Astrocyte of the hippocampus (primary cell): Measurements from ENCODE around the gene TMEM161A.
A peak's percentile ranks its signal among the peaks of the same experiment; 100 is the strongest.
"Not testable (repeated sequence)": the region's sequence is repeated elsewhere in the genome, so short reads cannot be mapped to it uniquely, and the experiment has no call there.

Source experiments
- DNase-seq: peaks from one replicate; pipeline ENCODE4 v3.0.0; 2011; ENCODE audit warnings: low read depth, low spot score

Gene TMEM161A

DNA sequence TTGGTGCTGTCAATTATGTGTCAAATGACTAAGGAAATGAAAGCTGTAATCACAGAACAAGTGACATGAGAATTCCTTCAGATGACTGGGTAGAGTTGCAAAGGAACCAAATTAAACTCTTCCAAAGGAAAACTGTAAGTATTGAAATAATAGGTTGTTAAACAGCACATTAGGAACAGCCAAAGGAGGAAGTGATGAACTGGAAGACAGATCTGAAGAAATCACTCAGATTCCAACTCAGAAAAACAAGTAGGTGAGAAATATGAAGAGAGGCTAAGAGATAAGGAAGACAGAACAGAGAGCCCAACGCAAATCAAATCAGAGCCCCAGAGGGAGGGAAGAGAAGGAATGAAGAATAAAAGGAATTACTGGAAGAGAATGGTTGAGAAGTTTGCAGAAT is 15.4 kb downstream of the TMEM161A start:
- DNase-seq = no peak

DNA sequence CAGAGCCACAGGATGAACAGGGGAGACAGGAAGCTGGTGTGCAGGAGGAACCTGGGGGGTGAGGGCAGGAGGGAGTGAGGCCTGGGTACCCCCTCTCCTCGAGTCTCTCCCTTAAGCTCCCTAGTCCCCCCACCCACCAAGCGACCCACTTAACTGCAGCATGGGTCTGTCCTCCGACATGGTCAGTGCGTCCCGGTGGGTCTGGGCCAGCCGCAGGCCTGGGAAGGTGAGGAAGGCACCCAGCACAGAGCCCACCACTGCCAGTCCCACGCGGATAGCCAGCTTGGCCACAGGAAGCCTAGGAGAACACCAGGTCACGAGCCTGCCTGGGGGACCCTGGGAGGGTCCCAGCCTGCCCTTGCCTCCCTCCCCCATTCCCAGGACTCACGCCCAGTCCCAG is 16.9 kb downstream of the TMEM161A start:
- DNase-seq = no peak

DNA sequence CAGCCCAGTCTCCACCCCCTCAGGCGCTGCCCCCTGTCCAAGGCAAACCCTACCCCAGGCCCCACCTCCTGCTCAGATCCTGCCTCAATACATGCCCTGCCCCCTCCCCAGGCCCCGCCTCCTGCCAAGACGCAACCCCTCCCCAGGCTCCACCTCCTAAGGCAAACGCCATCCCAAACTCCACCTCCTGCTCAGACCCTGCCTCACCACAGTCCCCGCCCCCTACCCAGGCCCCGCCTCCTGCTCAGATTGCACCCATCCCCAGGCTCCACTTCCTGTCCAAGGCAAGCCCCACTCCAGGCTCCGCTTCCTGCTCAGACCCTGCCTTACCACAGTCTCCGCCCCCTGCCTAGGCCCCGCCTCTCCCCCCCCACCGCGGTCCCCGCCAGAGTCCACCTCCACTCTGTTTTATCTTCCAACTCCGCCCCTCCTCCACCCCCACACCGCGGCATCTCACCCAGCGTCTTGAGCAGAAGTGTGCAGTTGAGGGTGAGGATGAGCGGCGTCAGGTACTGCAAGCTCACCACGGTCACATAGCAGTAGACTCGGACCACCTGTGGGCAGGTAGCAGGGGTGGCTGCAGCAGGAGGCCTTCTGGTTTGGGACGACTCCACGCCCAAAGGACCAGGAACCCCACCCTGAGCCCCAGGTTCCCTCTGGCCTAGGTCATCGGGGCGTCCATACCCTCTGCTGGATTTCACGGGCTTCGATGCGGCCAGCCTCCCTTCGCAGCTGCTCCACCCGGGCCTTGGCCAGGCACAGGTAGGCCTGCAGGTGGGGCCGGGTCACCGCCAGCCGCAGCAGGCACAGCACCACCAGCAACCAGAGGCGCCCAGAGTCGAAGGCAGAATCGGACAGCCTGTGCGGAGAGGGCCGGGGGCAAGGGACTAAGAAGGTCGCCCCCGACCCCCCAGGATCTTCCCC is 17.7 kb downstream of the TMEM161A start:
- peak; percentile 67 for DNase-seq

DNA sequence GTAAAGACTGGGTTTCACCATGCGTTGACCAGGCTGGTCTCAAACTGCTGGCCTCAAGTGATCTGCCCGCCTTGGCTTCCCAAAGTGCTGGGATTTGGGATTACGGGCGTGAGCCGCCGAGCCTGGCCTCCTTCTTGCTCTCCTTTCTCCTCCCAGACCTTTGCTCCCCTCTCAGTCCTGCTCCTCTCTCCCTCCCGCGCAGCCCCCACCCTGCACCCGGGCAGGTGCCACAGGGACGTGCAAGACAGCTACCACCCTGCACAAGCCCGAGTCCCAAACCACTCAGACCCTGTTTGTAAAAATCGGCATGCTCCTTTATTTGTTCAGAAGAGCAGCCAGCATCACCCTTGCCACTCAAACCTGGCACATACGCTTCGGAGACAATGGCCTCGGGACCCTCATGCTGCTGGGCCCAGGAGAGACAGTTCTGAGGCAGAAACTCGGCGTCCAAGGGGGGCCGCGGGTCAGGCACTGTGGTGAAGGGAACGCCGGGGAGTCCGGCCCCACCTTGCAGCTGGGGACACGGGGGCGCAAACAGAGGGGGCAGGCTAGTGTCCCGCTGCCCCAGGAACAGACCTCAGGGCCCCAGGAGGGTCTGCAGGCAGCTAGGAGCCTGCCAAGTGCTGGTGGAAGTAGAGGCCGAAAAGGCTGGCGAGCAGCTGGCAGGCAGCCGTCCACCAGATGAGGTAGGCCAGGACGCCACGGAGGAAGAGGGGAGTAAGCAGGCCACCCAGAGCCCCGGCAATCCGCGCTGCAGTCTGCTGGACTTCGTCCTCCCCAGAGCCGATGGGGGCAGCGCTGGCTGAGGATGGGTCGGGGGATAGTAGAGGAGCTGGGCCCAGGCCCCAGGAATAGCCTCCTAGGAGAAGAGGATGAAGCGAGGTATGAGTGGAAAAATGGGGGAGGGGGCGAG is 18.7 kb downstream of the TMEM161A start:
- no peak for DNase-seq

DNA sequence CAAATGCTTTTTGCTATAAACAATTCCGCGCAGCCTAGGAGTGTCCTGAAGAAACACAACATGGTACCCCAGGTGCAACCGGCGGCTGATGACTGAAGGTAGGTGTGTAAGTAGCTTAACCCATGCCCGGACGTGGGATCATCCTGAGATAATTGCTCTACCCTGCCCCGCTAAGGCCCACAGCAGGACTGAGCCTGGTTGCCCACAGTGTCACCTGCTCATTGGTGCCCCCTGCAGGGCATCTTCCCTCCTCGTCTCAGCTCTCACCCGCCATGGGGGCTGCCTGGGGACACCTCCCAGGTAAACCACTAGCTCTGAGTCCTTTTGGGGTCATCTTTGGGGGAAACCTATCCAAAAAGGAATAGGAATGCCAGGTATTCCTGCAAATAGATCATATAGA is 22.3 kb downstream of the TMEM161A start:
- DNase-seq = no peak

DNA sequence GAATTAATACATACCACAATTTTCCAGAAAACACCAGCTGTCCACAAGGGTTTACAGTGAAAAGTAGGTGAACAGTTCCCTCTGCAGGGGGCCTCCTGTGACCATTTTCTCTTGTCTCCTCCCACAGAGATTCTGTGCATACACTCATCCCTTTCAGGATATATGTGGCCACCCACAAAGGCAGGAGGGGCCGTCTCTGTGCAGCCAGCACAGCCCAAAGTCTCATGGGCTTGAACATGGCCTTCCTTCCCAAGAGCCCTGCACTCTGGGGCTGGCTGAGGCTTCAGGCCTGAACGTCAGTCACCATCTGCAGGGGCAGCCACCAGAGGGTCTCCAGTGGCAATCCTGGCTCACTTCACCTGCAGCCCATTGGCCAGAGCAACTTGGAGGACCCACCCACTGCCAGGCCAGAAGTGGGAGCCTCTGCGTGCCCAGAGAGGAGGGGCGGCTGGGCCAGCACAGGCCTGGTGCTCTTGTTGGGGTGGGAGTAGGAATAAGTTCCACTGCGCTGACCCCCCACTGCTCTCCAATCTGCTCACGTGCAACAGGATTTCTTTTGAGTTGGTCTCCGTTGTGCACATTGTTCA is 25.1 kb downstream of the TMEM161A start:
- peak; percentile 31 for DNase-seq

DNA sequence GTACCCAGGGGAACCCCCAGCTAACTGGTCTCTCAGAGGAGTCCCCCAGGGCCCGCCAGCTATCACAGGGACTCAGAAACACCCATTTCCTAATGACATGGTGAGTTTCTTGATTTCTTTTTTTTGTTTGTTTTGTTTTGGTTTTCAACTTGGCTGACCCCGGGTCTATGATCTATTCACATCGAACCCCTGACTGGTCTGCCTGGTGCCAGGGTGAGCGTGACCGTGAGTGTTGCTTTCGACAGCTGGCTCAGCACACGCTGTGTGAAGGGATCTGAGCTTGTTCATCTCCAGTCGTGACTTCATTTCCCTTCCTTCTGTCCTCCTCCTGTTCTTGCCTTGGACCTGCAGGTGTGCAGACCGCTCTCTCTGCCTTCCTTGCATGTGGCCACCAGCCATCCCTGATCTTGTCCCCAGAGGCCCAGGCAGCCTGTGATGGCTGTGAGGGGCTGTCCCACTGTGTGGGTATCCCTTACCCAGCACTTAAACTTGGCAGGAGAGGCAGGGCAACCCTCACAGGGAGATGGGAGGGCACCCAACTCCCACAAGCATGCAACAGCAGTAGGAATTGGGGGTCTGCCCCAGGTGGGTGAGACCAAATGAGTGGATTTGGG is 26.2 kb downstream of the TMEM161A start:
- no peak for DNase-seq

DNA sequence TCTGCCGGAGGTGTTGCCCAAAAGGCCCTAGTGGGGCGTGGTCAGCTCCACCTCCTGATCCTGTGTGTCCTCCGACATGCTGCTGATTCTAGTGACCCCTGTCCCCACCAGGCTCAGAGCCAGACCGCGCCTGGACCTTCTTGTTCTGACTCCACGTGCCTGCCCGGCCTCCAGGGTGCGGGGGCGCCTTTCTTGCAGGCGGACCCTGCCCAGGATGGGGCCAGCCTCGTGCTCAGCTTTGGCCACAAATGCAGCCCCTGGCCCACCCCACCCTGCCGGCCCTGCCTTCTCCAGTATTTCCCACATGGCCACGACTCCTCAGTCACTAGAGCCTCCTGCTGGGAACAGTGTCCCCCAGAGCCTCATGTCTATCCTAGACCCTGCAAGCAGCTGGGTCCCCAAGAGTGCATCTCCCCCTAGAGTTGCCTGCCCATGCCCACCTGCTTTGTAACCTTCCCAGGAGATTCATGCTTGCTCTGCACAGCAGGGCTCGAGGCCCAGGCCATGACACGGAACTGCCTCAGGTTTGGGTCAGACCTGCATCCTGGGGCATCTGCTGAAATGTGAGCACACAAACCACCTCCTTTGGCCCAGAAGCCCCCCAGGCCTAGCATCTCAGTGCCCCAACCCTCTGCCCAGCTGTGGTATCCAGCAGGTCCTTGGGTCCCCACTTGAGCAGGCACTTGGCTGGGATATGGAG is 27.0 kb downstream of the TMEM161A start:
- no peak for DNase-seq

DNA sequence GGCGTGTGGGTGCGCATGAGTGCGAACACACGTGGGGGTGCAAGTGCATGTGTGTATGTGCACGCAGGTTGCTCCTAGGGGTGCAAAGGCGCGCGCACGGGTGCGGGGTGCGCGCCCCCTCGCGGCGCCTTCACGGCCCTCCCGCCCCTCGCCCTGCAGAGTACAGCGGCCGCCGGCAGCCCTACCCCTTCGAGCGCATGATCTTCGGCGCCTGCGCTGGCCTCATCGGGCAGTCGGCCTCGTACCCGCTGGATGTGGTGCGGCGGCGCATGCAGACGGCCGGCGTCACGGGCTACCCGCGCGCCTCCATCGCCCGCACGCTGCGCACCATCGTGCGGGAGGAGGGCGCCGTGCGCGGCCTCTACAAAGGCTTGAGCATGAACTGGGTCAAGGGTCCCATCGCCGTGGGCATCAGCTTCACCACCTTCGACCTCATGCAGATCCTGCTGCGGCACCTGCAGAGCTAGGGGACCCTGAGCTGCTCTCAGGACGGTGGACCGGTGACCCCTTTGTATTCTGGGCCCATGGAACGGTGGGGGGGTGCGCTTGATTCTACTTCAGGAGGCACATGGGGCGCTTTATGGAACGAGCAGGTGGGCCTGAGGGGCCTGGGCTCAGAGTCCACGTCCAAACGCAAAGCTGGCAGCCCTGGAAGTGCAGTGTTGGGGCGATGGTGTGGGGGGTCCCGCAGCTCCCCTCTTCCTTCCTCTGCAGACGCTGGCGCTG is 27.7 kb downstream of the TMEM161A start:
- DNase-seq = peak; percentile 68

DNA sequence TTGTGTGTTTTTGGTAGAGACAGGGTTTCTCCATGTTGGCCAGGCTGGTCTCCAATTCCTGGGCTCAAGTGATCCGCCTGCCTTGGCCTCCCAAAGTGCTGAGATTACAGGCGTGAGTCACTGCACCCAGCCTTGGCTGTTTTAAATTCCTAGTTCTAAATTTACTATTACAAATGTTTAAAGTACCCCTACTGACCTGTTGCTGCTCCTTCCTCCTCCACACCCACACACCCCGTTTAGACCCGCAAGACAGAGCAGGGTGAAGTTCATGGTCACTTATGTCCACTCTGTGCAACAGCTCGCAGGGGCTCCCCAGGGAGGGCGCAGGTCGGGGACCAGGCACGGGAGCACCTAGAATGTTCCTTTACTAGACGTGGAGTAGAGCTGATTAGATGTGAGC is 28.7 kb downstream of the TMEM161A start:
- DNase-seq = peak; percentile 27

DNA sequence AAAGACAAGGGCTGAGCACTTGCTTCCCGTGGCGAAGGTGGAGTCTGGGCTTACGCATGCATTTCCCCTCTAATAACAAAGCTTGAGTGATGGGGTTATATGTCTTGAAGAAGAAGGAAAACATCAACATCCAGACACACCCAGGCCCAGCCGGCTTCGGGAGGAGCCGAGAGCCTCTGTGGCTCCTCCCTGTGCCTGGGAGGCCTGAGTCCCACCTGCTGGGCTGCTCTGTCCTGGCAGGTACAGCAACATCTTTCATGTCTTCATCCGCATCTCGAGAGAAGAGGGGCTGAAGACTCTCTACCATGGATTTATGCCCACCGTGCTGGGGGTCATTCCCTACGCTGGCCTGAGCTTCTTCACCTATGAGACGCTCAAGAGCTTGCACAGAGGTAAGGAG is 30.6 kb downstream of the TMEM161A start:
- DNase-seq = no peak

DNA sequence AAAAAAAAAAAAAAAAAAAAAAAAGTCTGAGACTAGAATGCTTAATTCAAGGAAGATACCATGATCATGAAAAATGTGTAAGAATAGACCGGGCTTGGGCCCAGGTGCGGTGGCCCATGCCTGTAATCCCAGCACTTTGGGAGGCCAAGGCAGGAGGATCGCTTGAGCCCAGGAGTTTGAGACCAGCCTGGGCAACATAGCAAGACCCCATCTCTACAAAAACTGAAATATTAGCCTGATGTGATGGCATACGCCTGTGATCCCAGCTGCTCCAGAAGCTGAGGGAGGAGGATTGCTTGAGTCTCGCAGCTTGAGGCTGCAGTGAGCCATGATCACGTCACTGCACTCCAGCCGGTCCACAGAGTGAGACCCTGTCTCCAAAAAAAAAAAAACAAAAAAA is 31.3 kb downstream of the TMEM161A start:
- DNase-seq = not testable (repeated sequence)

DNA sequence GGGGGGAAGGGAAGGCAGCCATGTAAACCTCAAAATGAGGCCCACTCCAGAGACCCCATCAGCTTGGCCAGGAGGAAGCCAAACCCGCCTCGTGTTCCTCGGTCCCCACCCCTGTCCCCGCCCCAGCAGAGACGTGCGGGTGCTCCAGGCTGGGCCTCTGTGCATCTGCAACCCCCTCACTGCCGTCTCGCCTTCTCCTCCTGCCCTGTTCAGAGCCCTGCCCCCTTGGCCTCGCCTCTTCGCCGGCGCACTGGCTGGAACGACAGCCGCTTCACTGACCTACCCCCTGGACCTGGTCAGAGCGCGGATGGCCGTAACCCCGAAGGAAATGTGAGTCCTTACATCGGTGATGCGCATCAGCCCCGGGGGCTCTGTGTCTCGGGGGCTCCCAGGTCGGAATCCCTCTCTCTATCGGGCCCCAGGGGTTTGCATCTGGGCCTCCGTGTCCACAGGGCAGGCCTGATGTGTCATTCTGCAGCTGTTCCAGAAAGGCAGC is 32.2 kb downstream of the TMEM161A start:
- DNase-seq = no peak

DNA sequence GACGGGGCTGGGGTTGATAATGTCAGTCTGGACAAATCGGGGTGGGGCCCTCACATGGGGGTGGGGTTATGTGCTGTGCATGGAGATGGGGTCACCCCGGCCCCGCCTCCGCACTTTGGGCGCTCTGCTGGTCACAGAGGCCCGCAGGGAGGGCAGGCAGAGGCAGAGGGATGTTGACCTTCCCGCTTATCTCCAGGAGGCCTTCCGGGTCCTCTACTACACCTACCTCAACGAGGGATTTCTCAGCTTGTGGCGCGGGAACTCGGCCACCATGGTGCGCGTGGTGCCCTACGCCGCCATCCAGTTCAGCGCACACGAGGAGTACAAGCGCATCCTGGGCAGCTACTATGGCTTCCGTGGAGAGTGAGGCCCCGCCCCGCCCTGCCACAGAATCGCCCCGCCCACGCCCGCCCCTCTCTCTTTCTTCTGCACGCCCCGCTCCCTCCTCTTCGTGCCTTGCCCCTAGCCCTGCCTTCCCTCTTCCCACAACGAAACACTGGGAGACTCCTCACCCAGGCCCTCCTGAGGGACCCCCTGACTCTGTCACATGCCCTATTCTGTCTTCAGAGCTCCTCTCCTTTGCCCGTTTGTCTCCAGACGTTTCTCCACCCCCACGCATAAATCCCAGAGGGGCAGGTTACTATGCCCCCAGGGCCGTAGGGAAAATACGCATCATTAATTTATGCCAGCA is 32.8 kb downstream of the TMEM161A start:
- DNase-seq = peak; percentile 79

DNA sequence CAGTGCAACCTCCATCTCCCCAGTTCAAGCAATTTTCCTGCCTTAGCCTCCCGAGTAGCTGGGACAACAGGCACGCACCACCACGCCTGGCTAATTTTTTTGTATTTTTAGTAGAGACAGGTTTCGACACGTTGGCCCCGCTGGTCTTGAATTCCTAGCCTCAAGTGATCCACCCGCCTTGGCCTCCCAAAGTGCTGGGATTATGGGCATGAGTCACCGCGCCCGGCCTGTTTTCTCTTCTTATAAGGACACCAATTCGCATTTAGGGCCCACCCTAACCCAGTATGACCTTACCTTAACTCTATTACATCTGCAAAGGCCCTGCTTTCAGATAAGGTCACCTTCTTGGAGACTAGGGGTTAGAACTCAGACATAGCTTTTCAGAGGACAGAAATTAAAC is 35.1 kb downstream of the TMEM161A start:
- DNase-seq = no peak

DNA sequence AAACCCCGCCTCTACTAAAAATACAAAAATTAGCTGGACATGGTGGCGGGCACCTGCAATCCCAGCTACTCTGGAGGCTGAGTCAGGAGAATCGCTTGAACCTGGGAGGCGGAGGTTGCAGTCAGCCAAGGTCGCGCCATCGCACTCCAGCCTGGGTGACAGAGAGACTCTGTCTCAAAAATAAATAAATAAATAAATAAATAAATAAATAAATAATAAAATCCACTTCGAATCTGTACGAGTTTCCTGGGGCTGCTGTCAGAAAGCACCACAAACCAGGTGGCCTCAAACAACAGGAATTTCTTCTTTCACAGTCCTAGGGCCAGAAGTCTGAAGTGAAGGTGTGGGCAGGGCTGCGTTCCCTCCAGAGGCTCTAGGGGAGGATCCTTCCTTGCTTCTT is 35.7 kb downstream of the TMEM161A start:
- DNase-seq = not testable (repeated sequence)

DNA sequence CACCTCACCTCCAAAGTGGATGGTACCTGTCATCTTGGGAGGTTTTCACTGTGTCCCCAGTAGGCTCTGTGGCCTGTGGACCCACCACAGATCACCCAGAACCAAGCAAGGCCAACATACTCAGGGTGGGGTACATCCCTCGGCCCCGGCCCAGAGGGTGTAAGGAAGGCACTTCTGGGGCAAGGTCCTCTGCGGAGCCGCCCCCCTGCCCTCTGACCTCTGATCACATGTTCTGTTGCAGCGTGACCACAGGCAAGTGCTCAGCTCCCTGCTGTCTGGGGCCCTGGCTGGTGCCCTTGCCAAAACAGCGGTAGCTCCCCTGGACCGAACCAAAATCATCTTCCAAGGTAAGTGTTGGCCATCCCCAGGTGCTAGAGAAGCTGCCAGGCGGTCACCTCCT is 36.7 kb downstream of the TMEM161A start:
- DNase-seq = no peak

DNA sequence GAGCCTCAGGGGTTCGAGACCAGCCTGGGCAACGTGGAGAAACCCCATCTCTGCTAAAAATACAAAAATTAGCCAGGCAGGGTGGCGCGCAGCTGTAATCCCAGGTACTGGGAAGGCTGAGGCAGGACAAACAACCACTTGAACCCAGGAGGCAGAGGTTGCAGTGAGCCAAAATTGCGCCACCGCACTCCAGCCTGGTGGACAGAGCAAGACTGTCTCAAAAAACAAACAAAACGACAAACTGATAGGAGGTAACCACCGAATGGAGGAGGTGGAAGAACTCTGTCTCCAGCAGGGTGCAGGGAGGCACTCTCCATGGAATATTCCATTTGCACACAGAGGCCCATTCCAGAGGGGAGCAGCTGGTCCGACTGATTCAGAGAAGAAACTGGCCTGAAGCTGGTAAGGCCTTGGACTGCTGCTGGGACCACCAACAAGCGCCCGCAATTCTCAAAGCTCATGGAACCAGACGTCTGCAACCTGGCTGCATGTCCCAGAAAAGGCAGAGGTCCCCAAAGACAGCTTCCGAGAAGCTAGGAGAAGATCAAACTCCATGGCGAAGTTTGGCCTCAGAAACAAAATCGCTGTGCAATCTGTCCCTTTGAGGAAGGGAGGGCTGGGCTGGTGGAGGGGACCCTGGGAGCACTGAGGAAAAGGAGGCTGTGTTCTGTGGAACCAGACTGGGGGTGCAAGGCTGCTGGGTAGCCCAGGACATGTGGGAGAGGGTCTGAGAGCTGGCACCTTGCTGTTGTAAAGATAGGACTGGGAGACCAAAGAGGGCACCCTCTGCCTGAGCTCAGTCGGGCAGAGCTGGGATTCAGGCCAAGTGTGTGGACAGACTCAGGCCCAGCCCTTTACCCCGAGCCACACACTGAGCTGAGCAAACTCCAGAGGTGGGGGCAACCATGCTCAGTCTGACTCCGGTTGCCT is 39.3 kb downstream of the TMEM161A start:
- DNase-seq = no peak
